Ectodermal cell (in vitro differentiated cells): ENCODE measurements around the gene HADHA.

Source experiments
- H3K27ac ChIP-seq: 2 replicates; pipeline ENCODE4 v1.7.0; 2013; ENCODE audit warnings: mild to moderate bottlenecking, low read depth, low read length; ENCODE audit not compliant: insufficient read depth, poor library complexity, severe bottlenecking
- H3K27me3 ChIP-seq: 2 replicates; pipeline ENCODE4 v1.7.0; 2013; ENCODE audit warnings: mild to moderate bottlenecking, low read length; ENCODE audit not compliant: insufficient read depth, control insufficient read depth, poor library complexity, severe bottlenecking
- H3K36me3 ChIP-seq: one replicate; pipeline ENCODE4 v1.7.0; 2013; ENCODE audit warnings: low read length; ENCODE audit not compliant: control insufficient read depth, insufficient read depth
- H3K4me1 ChIP-seq: one replicate; pipeline ENCODE4 v1.7.0; 2013; ENCODE audit warnings: low read length; ENCODE audit not compliant: control insufficient read depth, insufficient read depth
- H3K4me3 ChIP-seq: 2 replicates; pipeline ENCODE4 v1.7.0; 2013; ENCODE audit warnings: low read depth, low read length, control low read depth; ENCODE audit not compliant: insufficient read depth
- H3K9me3 ChIP-seq: 2 replicates; pipeline ENCODE4 v1.7.0; 2013; ENCODE audit warnings: mild to moderate bottlenecking, low read length, moderate library complexity; ENCODE audit not compliant: control insufficient read depth
- WGBS, 2 experiments: methylation state at CpG; one replicate each; pipeline ENCODE4 v1.1.7; 2013; ENCODE audit warnings: missing lambda C conversion rate in 2 of 2; 5-methylcytosine and 5-hydroxymethylcytosine counted together

HADHA gene

GRCh38 chr2:26245810-26246209 is 1.4 kb upstream of the HADHA start:
- H3K27ac ChIP-seq, result no peak overlapping the region
- 24 to 29% methylated on average over 3 of the region's 3 CpGs for WGBS, 2 experiments
- no peaks in the 10 kb centered on the region for H3K4me1 ChIP-seq
- H3K9me3 ChIP-seq, result no peaks in the 10 kb centered on the region
- no peaks in the 10 kb centered on the region for H3K27me3 ChIP-seq
- H3K36me3 ChIP-seq, result no peaks in the 10 kb centered on the region
- peak overlapping the region; percentile 92 for H3K4me3 ChIP-seq

GRCh38 chr2:26245231-26245732 is 850 bp upstream of the HADHA start:
- H3K27ac ChIP-seq, result no peak overlapping the region
- H3K9me3 ChIP-seq, result no peaks in the 10 kb centered on the region
- peak overlapping the region; percentile 92 for H3K4me3 ChIP-seq
- no peaks in the 10 kb centered on the region for H3K36me3 ChIP-seq
- no peaks in the 10 kb centered on the region for H3K27me3 ChIP-seq
- H3K4me1 ChIP-seq, result no peaks in the 10 kb centered on the region
- WGBS, 2 experiments, result 0 to 1% methylated on average over 21 of the region's 21 CpGs

GRCh38 chr2:26243470-26244308 is 743 bp downstream of the HADHA start:
- no peaks in the 10 kb centered on the region for H3K9me3 ChIP-seq
- H3K4me1 ChIP-seq, result no peaks in the 10 kb centered on the region
- H3K27ac ChIP-seq, result no peak overlapping the region
- no peaks in the 10 kb centered on the region for H3K36me3 ChIP-seq
- no peaks in the 10 kb centered on the region for H3K27me3 ChIP-seq
- peak overlapping the region; percentile 92 for H3K4me3 ChIP-seq
- 0 to 1% methylated on average over 15 to 22 of the region's 22 CpGs for WGBS, 2 experiments

GRCh38 chr2:26241928-26242436 is 2.5 kb downstream of the HADHA start:
- H3K36me3 ChIP-seq, result peaks cover 4% of the 10 kb centered on the region
- no peak overlapping the region for H3K4me3 ChIP-seq
- no peaks in the 10 kb centered on the region for H3K4me1 ChIP-seq
- 88 to 90% methylated on average over 5 of the region's 6 CpGs for WGBS, 2 experiments
- no peak overlapping the region for H3K27ac ChIP-seq
- H3K9me3 ChIP-seq, result no peaks in the 10 kb centered on the region
- no peaks in the 10 kb centered on the region for H3K27me3 ChIP-seq

GRCh38 chr2:26238311-26238958 is 6.0 kb downstream of the HADHA start:
- H3K4me3 ChIP-seq, result no peak overlapping the region
- H3K27ac ChIP-seq, result no peak overlapping the region
- H3K4me1 ChIP-seq, result no peaks in the 10 kb centered on the region
- no peaks in the 10 kb centered on the region for H3K27me3 ChIP-seq
- WGBS, 2 experiments, result 97 to 100% methylated on average over 3 to 4 of the region's 4 CpGs
- H3K9me3 ChIP-seq, result no peaks in the 10 kb centered on the region
- H3K36me3 ChIP-seq, result peaks cover 4% of the 10 kb centered on the region

GRCh38 chr2:26237868-26238267 is 6.6 kb downstream of the HADHA start:
- WGBS, 2 experiments, result 76 to 86% methylated on average over 1 of the region's 1 CpG
- no peaks in the 10 kb centered on the region for H3K4me1 ChIP-seq
- H3K36me3 ChIP-seq, result peaks cover 7% of the 10 kb centered on the region

GRCh38 chr2:26235089-26235488 is 9.3 kb downstream of the HADHA start:
- Histone ChIP-seq H3K4me1 (no peaks in the 10 kb centered on the region), H3K27me3 (no peaks in the 10 kb centered on the region), H3K36me3 (peaks cover 11% of the 10 kb centered on the region), H3K27ac (no peak overlapping the region), H3K4me3 (no peak overlapping the region), H3K9me3 (no peaks in the 10 kb centered on the region)
- WGBS, 2 experiments, result 86 to 87% methylated on average over 9 of the region's 9 CpGs

More at GRCh38 chr2:26237868-26238267, 6.6 kb downstream of the HADHA start:
- no peaks in the 10 kb centered on the region for H3K9me3 ChIP-seq
- no peaks in the 10 kb centered on the region for H3K27me3 ChIP-seq
- no peak overlapping the region for H3K27ac ChIP-seq
- H3K4me3 ChIP-seq, result no peak overlapping the region

- no peaks in the 10 kb centered on the region for H3K27me3 ChIP-seq
- H3K4me3 ChIP-seq, result no peak overlapping the region
- 100% methylated on average over 2 of the region's 2 CpGs for whole genome bisulfite sequencing, 2 experiments
- peaks cover 26% of the 10 kb centered on the region for H3K36me3 ChIP-seq
- no peak overlapping the region for H3K27ac ChIP-seq
- H3K4me1 ChIP-seq, result no peaks in the 10 kb centered on the region
- H3K9me3 ChIP-seq, result no peaks in the 10 kb centered on the region
These were observed 13.6 kb downstream of the HADHA start for GRCh38 chr2:26230806-26231205.

- WGBS, 2 experiments, result 91 to 99% methylated on average over 3 of the region's 3 CpGs
- peaks cover 26% of the 10 kb centered on the region for H3K36me3 ChIP-seq
These were observed 14.8 kb downstream of the HADHA start for GRCh38 chr2:26229595-26229994.

GRCh38 chr2:26224095-26224494 is 20.3 kb downstream of the HADHA start:
- no peaks in the 10 kb centered on the region for H3K4me1 ChIP-seq
- no peaks in the 10 kb centered on the region for H3K9me3 ChIP-seq
- 94% methylated on average over 2 of the region's 2 CpGs for WGBS, 2 experiments
- H3K4me3 ChIP-seq, result no peak overlapping the region
- peaks cover 11% of the 10 kb centered on the region for H3K36me3 ChIP-seq
- H3K27me3 ChIP-seq, result no peaks in the 10 kb centered on the region
- H3K27ac ChIP-seq, result no peak overlapping the region

More at GRCh38 chr2:26229595-26229994, 14.8 kb downstream of the HADHA start:
- Histone ChIP-seq H3K9me3 (no peaks in the 10 kb centered on the region), H3K27ac (no peak overlapping the region), H3K4me3 (no peak overlapping the region), H3K27me3 (no peaks in the 10 kb centered on the region), H3K4me1 (no peaks in the 10 kb centered on the region)
